ENCODE measurements around the gene MUC4.
"Not testable (repeated sequence)": the region's sequence is repeated elsewhere in the genome, so short reads cannot be mapped to it uniquely, and the experiment has no call there.

MUC4 gene

DNA sequence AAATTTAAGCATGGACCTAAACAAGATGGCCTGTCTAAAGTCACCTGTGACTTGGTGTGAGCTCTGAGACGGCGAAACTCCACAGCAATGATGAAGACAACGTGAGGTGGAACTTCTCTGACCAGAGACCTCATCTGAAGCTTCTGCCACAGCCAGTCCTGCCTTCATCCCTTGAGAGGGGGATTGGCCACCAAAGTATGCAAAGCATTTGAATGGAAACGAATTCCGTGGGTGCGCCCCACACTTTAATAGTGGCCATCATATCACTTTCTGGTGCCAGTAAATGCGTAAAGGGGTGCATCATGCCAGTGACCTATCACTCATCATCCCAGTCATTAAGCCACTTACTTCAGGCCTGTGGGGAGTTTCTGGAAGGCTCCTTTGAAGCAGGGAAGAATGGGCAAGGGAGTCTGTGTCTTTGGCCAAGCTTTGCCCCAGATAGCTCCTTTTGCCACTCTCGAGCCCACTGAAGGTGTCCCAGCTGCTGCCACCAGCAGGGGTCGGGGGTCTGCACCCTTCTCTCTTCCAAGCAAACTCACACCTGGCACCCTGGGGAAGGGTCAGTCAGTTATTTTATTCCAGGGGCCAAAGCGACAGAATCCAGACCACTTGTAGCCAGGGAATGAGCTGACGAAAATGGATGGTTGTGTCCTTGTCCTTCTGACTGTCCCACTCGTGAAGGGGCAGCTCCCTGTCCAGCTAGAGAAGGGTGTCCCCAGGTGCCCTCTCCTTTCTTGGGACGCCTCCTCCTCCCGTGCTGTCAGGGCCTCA is 73.3 kb downstream of the MUC4 start:
- H3K27ac Mint-ChIP-seq = no peak overlapping the region
- no peaks in the 10 kb centered on the region for H3K9me3 Mint-ChIP-seq
- H3K36me3 Mint-ChIP-seq = no peaks in the 10 kb centered on the region
- H3K4me1 Mint-ChIP-seq = no peaks in the 10 kb centered on the region
- DNase-seq (ENCODE audit: low spot score in 2 of 2) = no peak
- no peak overlapping the region for H3K4me3 Mint-ChIP-seq
- ATAC-seq = no peak

GRCh38 chr3:195737782-195738181 is 73.9 kb downstream of the MUC4 start:
- not testable (repeated sequence) for DNase-seq (ENCODE audit: low spot score in 2 of 2); H3K36me3 Mint-ChIP-seq; ATAC-seq; H3K27ac Mint-ChIP-seq; H3K4me3 Mint-ChIP-seq; H3K4me1 Mint-ChIP-seq; H3K9me3 Mint-ChIP-seq

DNA sequence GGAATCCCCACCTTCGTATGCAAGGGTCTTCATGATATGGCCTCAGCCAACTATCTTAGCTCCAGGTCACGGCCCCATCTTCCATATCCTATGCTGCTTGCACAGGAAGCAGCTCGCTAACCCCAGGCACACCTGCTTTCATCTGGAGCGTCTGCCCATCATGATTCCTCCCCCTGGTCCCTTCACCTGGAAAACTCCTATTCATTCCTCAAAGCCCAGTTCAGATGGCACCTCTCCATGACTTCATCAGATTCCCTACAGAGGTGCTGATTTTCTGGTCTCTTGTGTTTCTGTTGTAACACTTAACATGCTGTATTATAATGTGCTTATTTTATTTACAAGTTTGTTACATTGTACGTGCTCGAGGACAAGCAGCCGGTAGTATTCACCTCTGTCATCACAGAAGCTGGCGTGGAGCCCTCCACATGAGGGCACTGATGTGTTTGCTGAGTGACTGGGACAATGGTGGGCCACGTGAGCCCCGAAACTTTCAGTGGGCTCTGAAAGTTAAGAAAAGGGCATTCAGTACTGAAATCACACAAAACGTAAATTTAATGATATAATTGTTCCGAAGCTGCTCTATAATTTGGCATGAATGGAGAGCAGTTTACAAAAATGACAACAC is 74.8 kb downstream of the MUC4 start:
- Mint-ChIP-seq H3K4me1 (no peaks in the 10 kb centered on the region), H3K4me3 (no peak overlapping the region), H3K27ac (no peak overlapping the region), H3K36me3 (no peaks in the 10 kb centered on the region), H3K9me3 (no peaks in the 10 kb centered on the region)
- DNase-seq (ENCODE audit: low spot score in 2 of 2) (no peak), ATAC-seq (no peak)

- ATAC-seq (no peak), DNase-seq (ENCODE audit: low spot score in 2 of 2) (no peak)
- peaks cover 4% of the 10 kb centered on the region for H3K36me3 Mint-ChIP-seq
- H3K4me3 Mint-ChIP-seq = no peak overlapping the region
- H3K9me3 Mint-ChIP-seq = no peaks in the 10 kb centered on the region
- no peak overlapping the region for H3K27ac Mint-ChIP-seq
- no peaks in the 10 kb centered on the region for H3K4me1 Mint-ChIP-seq
Measured at GRCh38 chr3:195735036-195735695, 76.6 kb downstream of the MUC4 start.

- DNase-seq (ENCODE audit: low spot score in 2 of 2) = no peak
- Mint-ChIP-seq H3K9me3 (no peaks in the 10 kb centered on the region), H3K4me3 (no peak overlapping the region), H3K4me1 (no peaks in the 10 kb centered on the region), H3K27ac (no peak overlapping the region), H3K36me3 (peaks cover 13% of the 10 kb centered on the region)
- ATAC-seq = no peak
Measured at GRCh38 chr3:195732940-195733339, 78.8 kb downstream of the MUC4 start.

GRCh38 chr3:195731356-195731905 is 80.3 kb downstream of the MUC4 start:
- H3K36me3 Mint-ChIP-seq = peaks cover 13% of the 10 kb centered on the region
- H3K9me3 Mint-ChIP-seq = no peaks in the 10 kb centered on the region
- H3K27ac Mint-ChIP-seq = no peak overlapping the region
- DNase-seq (ENCODE audit: low spot score in 2 of 2) = no peak
- no peak for ATAC-seq
- H3K4me1 Mint-ChIP-seq = no peaks in the 10 kb centered on the region
- H3K4me3 Mint-ChIP-seq = no peak overlapping the region

GRCh38 chr3:195729476-195730251 is 82.1 kb downstream of the MUC4 start:
- peaks cover 13% of the 10 kb centered on the region for H3K36me3 Mint-ChIP-seq
- no peak overlapping the region for H3K27ac Mint-ChIP-seq
- H3K4me3 Mint-ChIP-seq = no peak overlapping the region
- H3K4me1 Mint-ChIP-seq = no peaks in the 10 kb centered on the region
- no peak for DNase-seq (ENCODE audit: low spot score in 2 of 2)
- no peaks in the 10 kb centered on the region for H3K9me3 Mint-ChIP-seq
- no peak for ATAC-seq

DNA sequence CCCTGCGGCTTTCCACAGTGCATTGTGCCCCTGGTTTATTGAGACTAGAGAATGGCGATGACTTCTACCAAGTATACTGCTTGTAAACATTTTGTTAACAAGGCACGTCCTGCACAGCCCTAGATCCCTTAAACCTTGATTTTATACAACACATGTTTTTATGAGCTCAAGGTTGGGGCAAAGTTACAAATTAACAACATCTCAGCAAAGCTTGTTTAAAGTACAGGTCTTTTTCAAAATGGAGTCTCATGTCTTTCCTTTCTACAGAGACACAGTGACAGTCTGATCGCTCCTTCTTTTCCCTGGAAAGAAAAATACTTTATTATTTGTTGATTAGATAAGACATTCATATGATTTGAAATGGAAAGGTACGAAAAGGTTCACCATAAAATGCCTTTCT is 82.9 kb downstream of the MUC4 start:
- ATAC-seq; H3K4me3 Mint-ChIP-seq; DNase-seq (ENCODE audit: low spot score in 2 of 2); H3K4me1 Mint-ChIP-seq; H3K9me3 Mint-ChIP-seq: not testable (repeated sequence)
- peak overlapping the region; percentile 4 for H3K27ac Mint-ChIP-seq
- H3K36me3 Mint-ChIP-seq = peaks cover 13% of the 10 kb centered on the region

GRCh38 chr3:195727606-195728195 is 84.0 kb downstream of the MUC4 start:
- H3K4me3 Mint-ChIP-seq = no peak overlapping the region
- ATAC-seq = no peak
- H3K4me1 Mint-ChIP-seq = no peaks in the 10 kb centered on the region
- peaks cover 13% of the 10 kb centered on the region for H3K36me3 Mint-ChIP-seq
- DNase-seq (ENCODE audit: low spot score in 2 of 2) = no peak
- H3K27ac Mint-ChIP-seq = peak overlapping the region; percentile 4
- no peaks in the 10 kb centered on the region for H3K9me3 Mint-ChIP-seq

DNA sequence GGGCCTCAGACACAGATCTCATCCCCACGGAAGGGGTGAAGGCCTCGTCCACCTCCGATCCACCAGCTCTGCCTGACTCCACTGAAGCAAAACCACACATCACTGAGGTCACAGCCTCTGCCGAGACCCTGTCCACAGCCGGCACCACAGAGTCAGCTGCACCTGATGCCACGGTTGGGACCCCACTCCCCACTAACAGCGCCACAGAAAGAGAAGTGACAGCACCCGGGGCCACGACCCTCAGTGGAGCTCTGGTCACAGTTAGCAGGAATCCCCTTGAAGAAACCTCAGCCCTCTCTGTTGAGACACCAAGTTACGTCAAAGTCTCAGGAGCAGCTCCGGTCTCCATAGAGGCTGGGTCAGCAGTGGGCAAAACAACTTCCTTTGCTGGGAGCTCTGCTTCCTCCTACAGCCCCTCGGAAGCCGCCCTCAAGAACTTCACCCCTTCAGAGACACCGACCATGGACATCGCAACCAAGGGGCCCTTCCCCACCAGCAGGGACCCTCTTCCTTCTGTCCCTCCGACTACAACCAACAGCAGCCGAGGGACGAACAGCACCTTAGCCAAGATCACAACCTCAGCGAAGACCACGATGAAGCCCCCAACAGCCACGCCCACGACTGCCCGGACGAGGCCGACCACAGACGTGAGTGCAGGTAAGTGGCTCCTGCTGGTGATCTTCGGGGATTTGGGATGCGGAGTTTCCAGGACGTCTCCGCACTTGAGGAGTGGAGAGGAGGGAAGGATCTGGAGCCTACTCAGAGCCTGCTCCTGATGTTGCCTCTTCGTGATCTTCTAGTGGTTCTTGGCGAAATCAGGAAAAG is 85.6 kb downstream of the MUC4 start:
- H3K4me1 Mint-ChIP-seq; H3K27ac Mint-ChIP-seq; DNase-seq (ENCODE audit: low spot score in 2 of 2); H3K9me3 Mint-ChIP-seq; H3K4me3 Mint-ChIP-seq; ATAC-seq: not testable (repeated sequence)
- H3K36me3 Mint-ChIP-seq = peaks cover 13% of the 10 kb centered on the region

- H3K27ac Mint-ChIP-seq; H3K4me1 Mint-ChIP-seq; DNase-seq (ENCODE audit: low spot score in 2 of 2); H3K9me3 Mint-ChIP-seq; H3K36me3 Mint-ChIP-seq; H3K4me3 Mint-ChIP-seq: not testable (repeated sequence)
- ATAC-seq = peak; percentile 35
Measured at GRCh38 chr3:195724363-195724762, 87.4 kb downstream of the MUC4 start.

DNA sequence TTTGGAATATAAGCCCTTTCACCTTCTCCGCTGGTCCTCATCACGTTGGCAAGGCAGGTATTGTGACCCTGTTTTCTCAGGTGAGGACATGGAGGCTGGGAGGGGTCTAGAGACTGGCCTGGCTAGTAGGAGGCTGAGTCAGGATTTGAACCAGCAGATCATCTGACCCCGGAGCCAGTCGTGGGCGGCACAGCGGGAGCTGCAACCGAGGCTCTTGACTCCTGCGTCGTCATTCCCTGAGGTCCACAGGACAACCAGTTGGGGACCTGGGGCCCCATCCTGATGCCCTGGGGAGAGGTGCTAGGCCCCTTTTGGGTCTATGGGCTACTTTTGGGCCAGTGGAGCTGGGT is 88.8 kb downstream of the MUC4 start:
- not testable (repeated sequence) for H3K4me1 Mint-ChIP-seq; H3K36me3 Mint-ChIP-seq; DNase-seq (ENCODE audit: low spot score in 2 of 2); H3K9me3 Mint-ChIP-seq; H3K27ac Mint-ChIP-seq; ATAC-seq; H3K4me3 Mint-ChIP-seq

DNA sequence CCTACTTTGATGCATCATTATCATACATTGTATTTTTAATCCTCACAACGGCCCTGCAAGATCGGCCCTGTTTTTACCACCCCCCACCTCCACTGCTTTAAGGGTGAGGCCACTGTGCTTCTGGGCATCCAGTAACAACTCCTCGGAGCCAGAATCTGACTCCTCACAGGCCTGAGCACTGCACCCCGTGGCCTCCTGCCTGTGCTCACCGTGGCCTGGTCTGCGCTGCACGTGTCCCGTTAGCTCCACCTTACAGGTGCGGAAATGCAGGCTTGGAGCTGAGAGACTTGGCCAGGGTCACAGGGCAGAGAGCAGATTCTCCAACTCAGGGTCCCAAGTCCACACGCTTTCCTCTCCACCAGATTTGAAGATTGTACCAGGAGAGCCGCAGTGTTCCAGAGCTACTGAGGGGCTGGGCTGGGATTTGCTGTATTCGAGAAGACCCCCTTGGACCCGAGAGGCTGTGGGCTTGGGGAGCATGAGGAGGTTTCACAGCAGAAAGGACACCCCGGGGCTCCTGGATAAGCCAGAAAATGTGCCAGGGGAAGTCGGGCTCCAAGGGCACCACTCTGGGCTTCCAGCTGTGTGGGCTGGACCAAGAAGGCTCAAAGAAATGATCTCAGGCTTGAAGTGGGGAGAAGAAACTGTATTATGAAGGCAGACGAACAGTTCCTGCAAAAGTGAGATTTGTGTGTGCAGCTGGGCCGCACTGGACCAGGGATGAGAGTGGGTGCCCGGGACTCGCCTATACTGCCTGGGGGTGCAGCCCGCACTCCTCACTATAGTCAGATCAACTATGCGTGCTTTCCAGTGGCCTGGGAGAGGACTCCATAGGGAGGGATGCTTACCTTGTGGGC is 89.4 kb downstream of the MUC4 start:
- H3K27ac Mint-ChIP-seq; H3K36me3 Mint-ChIP-seq; ATAC-seq; DNase-seq (ENCODE audit: low spot score in 2 of 2); H3K4me3 Mint-ChIP-seq; H3K9me3 Mint-ChIP-seq; H3K4me1 Mint-ChIP-seq: not testable (repeated sequence)

Data from stimulated activated effector memory CD8-positive, alpha-beta T cell treated with anti-CD3 and anti-CD28 coated beads, Interleukin-12 subunit alpha, Interleukin-12 subunit beta, amount 100 ng/mL, for 72 hours (primary cell).